DND-41 (cell line): ENCODE data around the gene SNX14.

ENCODE experiments used
- ATAC-seq: fragments of 200-7000 bp; cut with Tn5 transposase; 3 replicates; pipeline ENCODE4 v1.9.1; 2021; ENCODE audit warnings: low read depth; ENCODE audit not compliant: insufficient read depth
- DNase-seq: peaks from one replicate; pipeline ENCODE4 v3.0.0-alpha.2; 2020
- H2AFZ ChIP-seq: 2 replicates; pipeline ENCODE4 v1.6.0; 2012; ENCODE audit warnings: low read depth, low read length
- H3K27ac ChIP-seq: 2 replicates; pipeline ENCODE4 v1.5.1; 2012; ENCODE audit warnings: low read length, inconsistent platforms
- H3K27me3 ChIP-seq: fragments of 200-600 bp; sonication (generic); 2 replicates; pipeline ENCODE4 v1.6.0; 2012; ENCODE audit warnings: low read length, mild to moderate bottlenecking, inconsistent platforms; ENCODE audit not compliant: insufficient read depth, poor library complexity
- H3K36me3 ChIP-seq: 2 replicates; pipeline ENCODE4 v1.5.1; 2012; ENCODE audit warnings: low read length, inconsistent platforms; ENCODE audit not compliant: insufficient read depth
- H3K4me1 ChIP-seq: 2 replicates; pipeline ENCODE4 v1.5.1; 2012; ENCODE audit warnings: mild to moderate bottlenecking, low read length; ENCODE audit not compliant: insufficient read depth
- H3K4me2 ChIP-seq: 2 replicates; pipeline ENCODE4 v1.6.0; 2012; ENCODE audit warnings: mild to moderate bottlenecking, moderate library complexity, low read length, inconsistent platforms; ENCODE audit not compliant: insufficient read depth
- H3K4me3 ChIP-seq, 2 experiments: fragments of 200-600 bp in 1 of 2; shearing (Covaris generic) in 1 of 2; 2 replicates each; pipeline ENCODE4 v1.5.1; 2012 to 2016; ENCODE audit warnings: inconsistent platforms in 2 of 2, low read length in 2 of 2, mild to moderate bottlenecking in 2 of 2, low read depth in 1 of 2, moderate library complexity in 1 of 2
- H3K79me2 ChIP-seq: 2 replicates; pipeline ENCODE4 v1.6.0; 2012; ENCODE audit warnings: low read length, inconsistent platforms; ENCODE audit not compliant: insufficient read depth
- H3K9ac ChIP-seq: 2 replicates; pipeline ENCODE4 v1.6.0; 2012; ENCODE audit warnings: low read depth, mild to moderate bottlenecking, inconsistent platforms, low read length, moderate library complexity
- H3K9me3 ChIP-seq: 2 replicates; pipeline ENCODE4 v1.5.1; 2012; ENCODE audit warnings: low read length, moderate library complexity, mild to moderate bottlenecking, inconsistent platforms; ENCODE audit not compliant: insufficient read depth, severe bottlenecking
- H4K20me1 ChIP-seq: 2 replicates; pipeline ENCODE4 v1.6.0; 2012; ENCODE audit warnings: low read length; ENCODE audit not compliant: insufficient read depth
- CTCF ChIP-seq: IDR thresholded peaks from 2 replicates; pipeline ENCODE4 v1.5.1; 2012; ENCODE audit warnings: borderline replicate concordance, low read length, moderate library complexity, mild to moderate bottlenecking; ENCODE audit not compliant: poor library complexity, severe bottlenecking; ENCODE audit errors: extremely low read depth
- EZH2 ChIP-seq: IDR thresholded peaks from 3 replicates; pipeline ENCODE4 v1.6.1; 2012; ENCODE audit warnings: borderline replicate concordance, low read depth, mild to moderate bottlenecking, moderate library complexity, low read length, inconsistent platforms; ENCODE audit not compliant: severe bottlenecking

SNX14 gene

GRCh38 chr6:85493389-85493788 is 100.3 kb downstream of the SNX14 start:
- H3K36me3 ChIP-seq, result no peaks in the 10 kb centered on the region
- peaks cover 8% of the 10 kb centered on the region for H3K9me3 ChIP-seq
- TF ChIP-seq CTCF (no peak), EZH2 (no peak)
- H3K27ac ChIP-seq, result no peak overlapping the region
- no peak overlapping the region for H2AFZ ChIP-seq
- H3K4me2 ChIP-seq, result no peak overlapping the region
- no peak overlapping the region for H3K4me3 ChIP-seq
- no peaks in the 10 kb centered on the region for H3K27me3 ChIP-seq
- H3K4me1 ChIP-seq, result no peaks in the 10 kb centered on the region
- no peak overlapping the region for H3K9ac ChIP-seq
- H4K20me1 ChIP-seq, result no peaks in the 10 kb centered on the region
- ATAC-seq, result no peak
- no peak for DNase-seq
- no peaks in the 10 kb centered on the region for H3K79me2 ChIP-seq

DNA sequence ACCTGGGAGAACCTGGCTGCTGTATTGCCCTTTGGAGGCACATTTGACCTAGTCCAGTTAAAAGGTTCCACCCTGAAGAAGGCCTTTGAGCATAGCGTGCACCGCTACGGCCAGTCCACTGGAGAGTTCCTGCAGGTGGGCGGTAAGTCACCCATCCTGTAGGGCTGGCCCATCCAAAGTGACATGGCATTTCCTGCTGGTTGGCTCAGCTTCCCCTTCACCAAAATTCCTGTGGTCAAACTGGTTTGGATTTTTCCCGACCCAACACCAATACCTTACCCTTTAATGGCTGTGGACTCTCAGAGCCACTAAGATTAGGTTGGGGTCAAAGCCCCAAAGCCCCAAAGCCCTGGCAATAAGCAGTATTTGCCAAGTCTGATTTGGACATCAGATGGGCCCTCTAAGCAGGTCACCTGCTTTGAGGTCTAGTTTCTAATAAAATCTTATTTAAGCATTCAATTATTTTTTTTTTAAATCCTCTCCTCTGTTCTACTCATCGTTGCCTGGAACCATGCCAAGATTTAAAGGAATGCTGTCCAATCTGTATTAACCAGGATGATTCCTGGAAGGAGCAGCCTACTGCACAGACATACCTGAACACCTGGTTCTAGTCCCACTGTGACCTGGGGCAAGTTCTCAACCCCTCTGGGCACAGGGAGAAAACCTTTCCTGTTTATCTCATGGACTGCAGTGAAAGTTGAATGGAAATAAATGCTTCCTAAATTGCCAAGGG is 103.0 kb downstream of the SNX14 start:
- Histone ChIP-seq H3K4me1 (no peaks in the 10 kb centered on the region), H3K27ac (no peak overlapping the region), H4K20me1 (no peaks in the 10 kb centered on the region), H3K4me2 (no peak overlapping the region), H3K4me3 (no peak overlapping the region), H3K27me3 (no peaks in the 10 kb centered on the region), H3K9me3 (no peaks in the 10 kb centered on the region), H3K36me3 (no peaks in the 10 kb centered on the region), H2AFZ (no peak overlapping the region), H3K79me2 (no peaks in the 10 kb centered on the region), H3K9ac (no peak overlapping the region)
- TF ChIP-seq EZH2 (no peak), CTCF (no peak)
- no peak for DNase-seq
- no peak for ATAC-seq

- Histone ChIP-seq H3K9ac (no peak overlapping the region), H3K9me3 (no peaks in the 10 kb centered on the region), H3K27ac (no peak overlapping the region), H3K4me2 (no peak overlapping the region), H3K36me3 (no peaks in the 10 kb centered on the region), H3K4me1 (no peaks in the 10 kb centered on the region), H3K4me3 (no peak overlapping the region), H2AFZ (no peak overlapping the region), H3K79me2 (no peaks in the 10 kb centered on the region), H4K20me1 (no peaks in the 10 kb centered on the region), H3K27me3 (no peaks in the 10 kb centered on the region)
- DNase-seq (no peak), ATAC-seq (no peak)
- TF ChIP-seq EZH2 (no peak), CTCF (no peak)
These were observed 108.7 kb downstream of the SNX14 start for GRCh38 chr6:85484948-85485347.
